HepG2 (cell line): Measurements from ENCODE around the gene MBD2. TPM values are rescaled to one million over a fixed set of nuclear protein-coding genes. Genes with fewer than 3 reads are reported as not detected.

ENCODE experiments used
- ATAC-seq: fragments of 200-7000 bp; cut with Tn5 transposase; 3 replicates; pipeline ENCODE4 v1.9.1; 2020; ENCODE audit warnings: mild to moderate bottlenecking, moderate library complexity
- BruUV-seq: library from RNA; stranded (reverse); fragments of 400-500 nt; replicated peaks from 2 replicates; lab custom pipeline; 2021; lab: Mats Ljungman, UMichigan
- CTCF ChIA-PET: fragments of 300-600 bp; formaldehyde crosslinking; extraction: SDS; loops from one replicate; lab custom pipeline; 2021; ENCODE audit warnings: low total read pairs, inconsistent platforms, low intra/inter-chr PET ratio; lab: Yijun Ruan, JAX
- POLR2A ChIA-PET: fragments of 350-600 bp; sonication (Branson Sonifier 250); formaldehyde crosslinking; loops from one replicate; lab custom pipeline; 2020; ENCODE audit warnings: antibody characterized with exemption, inconsistent platforms; lab: Yijun Ruan, JAX
- DNase-seq: peaks from one replicate; pipeline ENCODE4 v3.0.0-alpha.2; 2015; ENCODE audit warnings: low spot score
- FAIRE-seq: peaks from 3 replicates; lab custom pipeline; 2011; peaks lifted over from hg19 to GRCh38; lab: Jason Lieb, UNC
- H2AFZ ChIP-seq: one replicate; pipeline ENCODE4 v1.6.1; 2011; ENCODE audit warnings: low read length, inconsistent platforms
- H3K27ac ChIP-seq: fragments of 300-600 bp; 3 replicates; pipeline ENCODE4 v1.8.0; 2011; ENCODE audit warnings: mixed run types, mild to moderate bottlenecking, mixed read lengths, low read length, inconsistent platforms; ENCODE audit not compliant: insufficient read depth; ENCODE audit errors: extremely low read length
- H3K27me3 ChIP-seq, 2 experiments: fragments of 200-600 bp in 1 of 2; 2 replicates in 1 of 2; 3 replicates in 1 of 2; pipeline versions ENCODE4 v1.6.0 to v1.8.0; 2011; ENCODE audit warnings: low read length in 2 of 2, mild to moderate bottlenecking in 2 of 2, moderate library complexity in 2 of 2, inconsistent platforms in 1 of 2; ENCODE audit not compliant: insufficient read depth in 2 of 2, control insufficient read depth in 1 of 2
- H3K36me3 ChIP-seq, 2 experiments: fragments of 200-600 bp in 1 of 2; replicated peaks in 1 of 2; 2 replicates in 1 of 2; 3 replicates in 1 of 2; pipeline versions ENCODE4 v1.5.1 to v1.8.0; 2011; ENCODE audit warnings: low read length in 2 of 2, inconsistent platforms in 1 of 2; ENCODE audit not compliant: insufficient read depth in 2 of 2, control insufficient read depth in 1 of 2
- H3K4me1 ChIP-seq: 2 replicates; pipeline ENCODE4 v1.5.1; 2012; ENCODE audit warnings: low read length, inconsistent platforms; ENCODE audit not compliant: insufficient read depth
- H3K4me2 ChIP-seq: 2 replicates; pipeline ENCODE4 v1.6.0; 2011; ENCODE audit warnings: low read depth, low read length, inconsistent platforms
- H3K4me3 ChIP-seq, 3 experiments: fragments of 200-600 bp in 1 of 3; sonication (generic), shearing (Covaris generic) in 1 of 3; replicated peaks in 1 of 3; 2 replicates each; pipeline ENCODE4 v1.5.1; 2011 to 2016; ENCODE audit warnings: low read length in 3 of 3, inconsistent platforms in 2 of 3, low read depth in 2 of 3, mild to moderate bottlenecking in 2 of 3, control low read depth in 1 of 3, mixed read lengths in 1 of 3; ENCODE audit not compliant: insufficient read depth in 1 of 3
- H3K79me2 ChIP-seq: one replicate; pipeline ENCODE4 v1.6.1; 2011; ENCODE audit warnings: low read length, inconsistent platforms; ENCODE audit not compliant: insufficient read depth
- H3K9ac ChIP-seq: 2 replicates; pipeline ENCODE4 v1.6.0; 2011; ENCODE audit warnings: mild to moderate bottlenecking, low read depth, low read length, inconsistent platforms; ENCODE audit not compliant: insufficient read depth
- H3K9me3 ChIP-seq: 2 replicates; pipeline ENCODE4 v1.5.1; 2012; ENCODE audit warnings: mild to moderate bottlenecking, low read length
- H4K20me1 ChIP-seq: 2 replicates; pipeline ENCODE4 v1.6.0; 2011; ENCODE audit warnings: inconsistent platforms, mild to moderate bottlenecking, low read length, moderate library complexity; ENCODE audit not compliant: insufficient read depth
- DNMT3B ChIP-seq: conservative IDR thresholded peaks from 2 replicates; pipeline ENCODE4 v1.6.1; 2016; ENCODE audit warnings: missing biosample characterization, control low read depth
- ELF1 ChIP-seq: sonication (generic); formaldehyde crosslinking; IDR thresholded peaks from 2 replicates; pipeline ENCODE4 v1.4.0; 2020; ENCODE audit warnings: missing genetic modification reagents
- HDAC6 ChIP-seq: fragments of 200-600 bp; sonication (generic); IDR thresholded peaks from 2 replicates; pipeline ENCODE4 v1.7.0; 2017; ENCODE audit warnings: mild to moderate bottlenecking, antibody characterized with exemption, low read length, low read depth
- HOMEZ ChIP-seq: IDR thresholded peaks from 2 replicates; pipeline ENCODE4 v1.6.1; 2016; ENCODE audit warnings: low read depth
- NFATC3 ChIP-seq: sonication (generic); formaldehyde crosslinking; IDR thresholded peaks from 2 replicates; pipeline ENCODE4 v1.5.1; 2020; ENCODE audit warnings: mild to moderate bottlenecking, missing genetic modification reagents
- SP4 ChIP-seq: sonication (generic); formaldehyde crosslinking; IDR thresholded peaks from 2 replicates; pipeline ENCODE4 v1.8.1; 2023; ENCODE audit warnings: mild to moderate bottlenecking, missing genetic modification reagents
- ZFP90 ChIP-seq: sonication (generic); formaldehyde crosslinking; IDR thresholded peaks from 2 replicates; pipeline ENCODE4 v1.8.0; 2022; ENCODE audit warnings: missing genetic modification reagents, mild to moderate bottlenecking, inconsistent platforms, borderline replicate concordance
- ZNF20 ChIP-seq: sonication (generic); formaldehyde crosslinking; IDR thresholded peaks from 2 replicates; pipeline ENCODE4 v1.4.0; 2020; ENCODE audit warnings: mild to moderate bottlenecking, moderate library complexity, missing genetic modification reagents
- ZNF317 ChIP-seq: sonication (generic); formaldehyde crosslinking; IDR thresholded peaks from 2 replicates; pipeline ENCODE4 v1.5.0; 2020; ENCODE audit warnings: mild to moderate bottlenecking, missing genetic modification reagents
- ZNF589 ChIP-seq: sonication (generic); formaldehyde crosslinking; conservative IDR thresholded peaks from 2 replicates; pipeline ENCODE4 v1.8.0; 2022; ENCODE audit warnings: mild to moderate bottlenecking, moderate library complexity, missing genetic modification reagents
- ZNF772 ChIP-seq: sonication (generic); formaldehyde crosslinking; IDR thresholded peaks from 2 replicates; pipeline ENCODE4 v1.5.0; 2020; ENCODE audit warnings: mild to moderate bottlenecking, missing genetic modification reagents
- WGBS: methylation state at CpG from one replicate; pipeline ENCODE4 v1.1.6; 2017; ENCODE audit warnings: low lambda C conversion rate; 5-methylcytosine and 5-hydroxymethylcytosine counted together
- in situ Hi-C: cut with HindIII; loops from 2 replicates; pipeline ENCODE4 v1.10.0; 2017; ENCODE audit warnings: low pct_unique_long_range_greater_than_20kb; ENCODE audit not compliant: extremely low pct_ligation_motif_present
- intact Hi-C: fragments of 100-400 bp; cut with micrococcal nuclease; formaldehyde crosslinking; loops from one replicate; pipeline ENCODE4 v1.10.0; 2022; ENCODE audit not compliant: unreplicated experiment
- polyA plus RNA-seq, 8 experiments: library from polyadenylated mRNA; depleted of rRNA in 3 of 8; stranded (reverse) in 7 of 8; unstranded in 1 of 8; fragments of >200 nt; fragmentation: Illumina TruSeq in 4 of 8; extraction: Trizol in 4 of 8; gene quantifications; 2 replicates each; pipeline versions ENCODE4 v1.2.1 to v1.2.3, GENCODE V29; 2011 to 2016; ENCODE audit warnings: low read depth in 4 of 8, missing spikeins in 1 of 8, mixed read lengths in 1 of 8; ENCODE audit not compliant: insufficient read depth in 1 of 8
- total RNA-seq, 5 experiments: library from RNA; depleted of rRNA; stranded (reverse); fragments of >200 nt; fragmentation: Illumina TruSeq; extraction: Trizol; gene quantifications; 2 replicates each; pipeline ENCODE4 v1.2.3, GENCODE V29; 2016; ENCODE audit warnings: low read depth in 1 of 5
- TF ChIP-seq, protein P1 (sequence below): sonication (generic); formaldehyde crosslinking; IDR thresholded peaks from 2 replicates; pipeline ENCODE4 v1.4.0; 2020; ENCODE audit warnings: missing genetic modification reagents
- TF ChIP-seq, protein P2 (sequence below): sonication (generic); formaldehyde crosslinking; IDR thresholded peaks from 2 replicates; pipeline ENCODE4 v1.4.0; 2020; ENCODE audit warnings: mild to moderate bottlenecking, missing genetic modification reagents

The MBD2 gene
- total and polyA plus RNA-seq, 2 of the 13 experiments (the other 11 are each of a cell fraction or from before 2014, with no cell fraction given) = 19.1 to 38.5 TPM

- Histone ChIP-seq H3K27me3 (no peaks in the 10 kb centered on the region), H3K4me1 (no peaks in the 10 kb centered on the region), H3K9ac (no peak overlapping the region), H3K9me3 (no peaks in the 10 kb centered on the region), H2AFZ (no peak overlapping the region), H3K79me2 (no peaks in the 10 kb centered on the region), H4K20me1 (no peaks in the 10 kb centered on the region), H3K36me3 (no peaks in the 10 kb centered on the region), H3K4me3 (no peak overlapping the region), H3K27ac (no peak overlapping the region), H3K4me2 (no peak overlapping the region)
- 2% methylated on average over 4 of the region's 4 CpGs for WGBS
- ChIA-PET CTCF (no interaction called here), POLR2A (no interaction called here)
- DNase-seq (no peak), FAIRE-seq (no peak), ATAC-seq (no peak)
- no TSS peak for BruUV-seq
- intact Hi-C loops (loop anchor here (2.0 kb wide), 1 partner anchor 43 kb away; no protein-coding TSS in a partner anchor), in situ Hi-C loops (loop anchor here (5.0 kb wide), 2 partner anchors 432 to 562 kb away; no protein-coding TSS in a partner anchor)
- TF ChIP-seq DNMT3B (no peak), ZNF317 (CRISPR knock-in tag) (no peak), SP4 (CRISPR knock-in tag) (no peak), HOMEZ (no peak), ZFP90 (CRISPR knock-in tag) (no peak), ELF1 (CRISPR knock-in tag) (no peak), NFATC3 (CRISPR knock-in tag) (no peak), ZNF589 (CRISPR knock-in tag) (no peak), ZNF20 (CRISPR knock-in tag) (no peak), ZNF772 (CRISPR knock-in tag) (no peak), HDAC6 (no peak)
- TF ChIP-seq, protein P1, sequence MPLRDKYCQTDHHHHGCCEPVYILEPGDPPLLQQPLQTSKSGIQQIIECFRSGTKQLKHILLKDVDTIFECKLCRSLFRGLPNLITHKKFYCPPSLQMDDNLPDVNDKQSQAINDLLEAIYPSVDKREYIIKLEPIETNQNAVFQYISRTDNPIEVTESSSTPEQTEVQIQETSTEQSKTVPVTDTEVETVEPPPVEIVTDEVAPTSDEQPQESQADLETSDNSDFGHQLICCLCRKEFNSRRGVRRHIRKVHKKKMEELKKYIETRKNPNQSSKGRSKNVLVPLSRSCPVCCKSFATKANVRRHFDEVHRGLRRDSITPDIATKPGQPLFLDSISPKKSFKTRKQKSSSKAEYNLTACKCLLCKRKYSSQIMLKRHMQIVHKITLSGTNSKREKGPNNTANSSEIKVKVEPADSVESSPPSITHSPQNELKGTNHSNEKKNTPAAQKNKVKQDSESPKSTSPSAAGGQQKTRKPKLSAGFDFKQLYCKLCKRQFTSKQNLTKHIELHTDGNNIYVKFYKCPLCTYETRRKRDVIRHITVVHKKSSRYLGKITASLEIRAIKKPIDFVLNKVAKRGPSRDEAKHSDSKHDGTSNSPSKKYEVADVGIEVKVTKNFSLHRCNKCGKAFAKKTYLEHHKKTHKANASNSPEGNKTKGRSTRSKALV (CRISPR knock-in tag) = no peak
- TF ChIP-seq, protein P2, sequence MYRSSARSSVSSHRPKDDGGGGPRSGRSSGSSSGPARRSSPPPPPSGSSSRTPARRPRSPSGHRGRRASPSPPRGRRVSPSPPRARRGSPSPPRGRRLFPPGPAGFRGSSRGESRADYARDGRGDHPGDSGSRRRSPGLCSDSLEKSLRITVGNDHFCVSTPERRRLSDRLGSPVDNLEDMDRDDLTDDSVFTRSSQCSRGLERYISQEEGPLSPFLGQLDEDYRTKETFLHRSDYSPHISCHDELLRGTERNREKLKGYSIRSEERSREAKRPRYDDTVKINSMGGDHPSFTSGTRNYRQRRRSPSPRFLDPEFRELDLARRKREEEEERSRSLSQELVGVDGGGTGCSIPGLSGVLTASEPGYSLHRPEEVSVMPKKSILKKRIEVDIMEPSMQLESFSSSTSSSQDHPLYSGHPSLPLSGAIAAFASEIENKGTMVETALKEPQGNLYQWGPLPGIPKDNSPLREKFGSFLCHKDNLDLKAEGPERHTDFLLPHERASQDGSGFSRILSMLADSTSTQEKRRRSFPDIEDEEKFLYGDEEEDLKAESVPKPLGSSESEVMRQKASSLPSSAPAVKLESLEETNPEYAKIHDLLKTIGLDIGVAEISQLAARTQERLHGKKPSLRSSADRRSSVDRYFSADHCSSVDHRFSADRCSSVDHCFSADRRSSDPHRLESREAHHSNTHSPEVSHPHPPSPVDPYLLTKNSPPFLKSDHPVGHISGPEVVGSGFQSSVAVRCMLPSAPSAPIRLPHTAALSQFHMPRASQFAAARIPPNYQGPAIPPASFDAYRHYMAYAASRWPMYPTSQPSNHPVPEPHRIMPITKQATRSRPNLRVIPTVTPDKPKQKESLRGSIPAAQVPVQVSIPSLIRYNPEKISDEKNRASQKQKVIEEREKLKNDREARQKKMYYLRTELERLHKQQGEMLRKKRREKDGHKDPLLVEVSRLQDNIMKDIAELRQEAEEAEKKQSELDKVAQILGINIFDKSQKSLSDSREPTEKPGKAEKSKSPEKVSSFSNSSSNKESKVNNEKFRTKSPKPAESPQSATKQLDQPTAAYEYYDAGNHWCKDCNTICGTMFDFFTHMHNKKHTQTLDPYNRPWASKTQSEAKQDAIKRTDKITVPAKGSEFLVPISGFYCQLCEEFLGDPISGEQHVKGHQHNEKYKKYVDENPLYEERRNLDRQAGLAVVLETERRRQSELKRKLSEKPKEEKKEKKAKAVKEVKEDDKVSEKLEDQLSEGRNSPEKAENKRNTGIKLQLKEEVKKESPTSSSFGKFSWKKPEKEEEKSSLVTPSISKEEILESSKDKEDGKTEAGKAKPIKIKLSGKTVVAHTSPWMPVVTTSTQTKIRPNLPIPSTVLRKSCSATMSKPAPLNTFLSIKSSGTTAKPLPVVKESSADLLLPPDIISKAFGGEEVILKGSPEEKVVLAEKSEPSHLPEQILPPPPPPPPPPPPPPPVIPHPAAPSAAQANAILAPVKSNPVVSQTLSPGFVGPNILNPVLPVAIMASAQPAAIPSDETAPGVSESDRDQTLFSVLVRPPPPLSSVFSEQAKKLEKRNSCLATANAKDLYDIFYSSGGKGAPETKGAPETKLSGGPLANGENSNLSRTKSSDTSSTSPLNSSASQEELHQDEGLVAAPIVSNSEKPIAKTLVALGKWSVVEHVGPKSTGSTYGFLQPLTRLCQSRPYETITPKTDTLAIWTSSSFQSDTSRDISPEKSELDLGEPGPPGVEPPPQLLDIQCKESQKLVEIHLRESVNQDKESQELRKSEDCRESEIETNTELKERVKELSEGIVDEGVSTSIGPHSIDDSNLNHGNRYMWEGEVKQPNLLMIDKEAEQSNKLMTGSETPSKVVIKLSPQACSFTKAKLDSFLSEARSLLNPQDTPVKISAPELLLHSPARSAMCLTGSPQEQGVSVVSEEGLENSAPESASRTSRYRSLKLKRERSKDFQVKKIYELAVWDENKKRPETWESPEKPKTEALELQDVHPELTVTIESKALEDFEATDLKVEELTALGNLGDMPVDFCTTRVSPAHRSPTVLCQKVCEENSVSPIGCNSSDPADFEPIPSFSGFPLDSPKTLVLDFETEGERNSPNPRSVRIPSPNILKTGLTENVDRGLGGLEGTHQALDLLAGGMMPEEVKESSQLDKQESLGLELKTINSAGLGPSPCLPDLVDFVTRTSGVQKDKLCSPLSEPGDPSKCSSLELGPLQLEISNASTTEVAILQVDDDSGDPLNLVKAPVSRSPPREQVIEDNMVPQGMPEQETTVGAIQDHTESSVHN (CRISPR knock-in tag) = no peak
Measured at GRCh38 chr18:54129448-54130067, 94.9 kb downstream of the MBD2 start.
